H1 (cell line): ENCODE data around the gene DRAXIN. TPM values are rescaled to one million over a fixed set of nuclear protein-coding genes. Genes with fewer than 3 reads are reported as not detected.

ENCODE experiments used
- CTCF ChIA-PET: fragments of 300-600 bp; sonication (Branson Sonifier 250); formaldehyde crosslinking; loops from one replicate; lab custom pipeline; 2021; ENCODE audit not compliant: partially characterized antibody; lab: Charles Lee
- POLR2A ChIA-PET: fragments of 300-600 bp; sonication (Branson Sonifier 250); formaldehyde crosslinking; loops from one replicate; lab custom pipeline; 2021; ENCODE audit warnings: inconsistent platforms; ENCODE audit not compliant: partially characterized antibody; lab: Charles Lee
- DNase-seq, 2 experiments: peaks; one replicate each; pipeline versions ENCODE4 v3.0.0 to v3.0.0-alpha.2; 2010 to 2022; ENCODE audit warnings: low spot score in 2 of 2, low read depth in 1 of 2, mixed read lengths in 1 of 2
- FAIRE-seq: peaks from 2 replicates; lab custom pipeline; 2011; peaks lifted over from hg19 to GRCh38; lab: Jason Lieb, UNC
- H2AFZ ChIP-seq: 2 replicates; pipeline ENCODE4 v1.8.1; 2012; ENCODE audit warnings: low read length, inconsistent platforms
- H2AK5ac ChIP-seq: 2 replicates; pipeline ENCODE4 v1.6.1; 2013; ENCODE audit warnings: low read depth, low read length
- H2BK120ac ChIP-seq: replicated peaks from 2 replicates; pipeline ENCODE3; 2013; ENCODE audit warnings: low read depth, low read length, inconsistent platforms
- H2BK12ac ChIP-seq: 2 replicates; pipeline ENCODE4 v1.6.1; 2013; ENCODE audit warnings: low read depth, low read length
- H2BK15ac ChIP-seq: 2 replicates; pipeline ENCODE4 v1.6.1; 2013; ENCODE audit warnings: low read length
- H2BK20ac ChIP-seq: 2 replicates; pipeline ENCODE4 v1.6.1; 2013; ENCODE audit warnings: low read length
- H2BK5ac ChIP-seq: 2 replicates; pipeline ENCODE4 v1.6.1; 2013; ENCODE audit warnings: low read depth, low read length
- H3K14ac ChIP-seq: 2 replicates; pipeline ENCODE4 v1.6.1; 2013; ENCODE audit warnings: inconsistent platforms; ENCODE audit not compliant: insufficient read length
- H3K18ac ChIP-seq: 2 replicates; pipeline ENCODE4 v1.6.1; 2013; ENCODE audit warnings: low read length; ENCODE audit errors: extremely low read depth
- H3K23ac ChIP-seq: 2 replicates; pipeline ENCODE4 v1.6.1; 2013; ENCODE audit warnings: inconsistent platforms; ENCODE audit not compliant: insufficient read length
- H3K23me2 ChIP-seq: 2 replicates; pipeline ENCODE4 v1.6.1; 2013; ENCODE audit warnings: low read depth, low read length
- H3K27ac ChIP-seq: 2 replicates; pipeline ENCODE4 v1.6.1; 2011; ENCODE audit warnings: low read depth, low read length, inconsistent platforms
- H3K27me3 ChIP-seq, 4 experiments: replicated peaks in 1 of 4; 1 replicate in 1 of 4; 2 replicates in 3 of 4; pipeline versions ENCODE4 v1.6.1 to v1.8.1; 2011 to 2013; ENCODE audit warnings: low read length in 3 of 4, mild to moderate bottlenecking in 3 of 4, inconsistent platforms in 2 of 4, mixed read lengths in 2 of 4, moderate library complexity in 1 of 4; ENCODE audit not compliant: control insufficient read depth in 3 of 4, insufficient read depth in 3 of 4; ENCODE audit errors: extremely low read depth in 1 of 4
- H3K36me3 ChIP-seq, 4 experiments: 2 replicates each; pipeline versions ENCODE4 v1.6.1 to v1.8.1; 2011 to 2013; ENCODE audit warnings: mild to moderate bottlenecking in 4 of 4, low read length in 3 of 4, moderate library complexity in 2 of 4, control low read depth in 1 of 4, inconsistent platforms in 1 of 4; ENCODE audit not compliant: insufficient read depth in 4 of 4, control insufficient read depth in 2 of 4
- H3K4ac ChIP-seq: replicated peaks from 2 replicates; pipeline ENCODE3; 2013; ENCODE audit warnings: low read length, low read depth, mixed read lengths, inconsistent platforms; ENCODE audit not compliant: insufficient read length
- H3K4me1 ChIP-seq, 4 experiments: replicated peaks in 1 of 4; 1 replicate in 1 of 4; 2 replicates in 3 of 4; pipeline versions ENCODE4 v1.6.1 to v1.8.1; 2011 to 2013; ENCODE audit warnings: low read length in 3 of 4, inconsistent platforms in 2 of 4, mixed read lengths in 1 of 4; ENCODE audit not compliant: insufficient read depth in 4 of 4, control insufficient read depth in 3 of 4
- H3K4me2 ChIP-seq, 2 experiments: 2 replicates each; pipeline versions ENCODE4 v1.6.1 to v1.8.1; 2011 to 2013; ENCODE audit warnings: low read depth in 2 of 2, low read length in 2 of 2, control low read depth in 1 of 2, inconsistent platforms in 1 of 2, mild to moderate bottlenecking in 1 of 2; ENCODE audit not compliant: insufficient read depth in 1 of 2
- H3K4me3 ChIP-seq, 4 experiments: fragments of 200-600, 300-600 bp in 1 of 4; sonication (generic), shearing (Covaris generic), sonication (Bioruptor Twin) in 1 of 4; 2 replicates each; pipeline versions ENCODE4 v1.5.1 to v1.8.1; 2011 to 2016; ENCODE audit warnings: low read length in 4 of 4, low read depth in 3 of 4, control low read depth in 2 of 4, inconsistent platforms in 2 of 4, mild to moderate bottlenecking in 2 of 4, mixed read lengths in 1 of 4, moderate library complexity in 1 of 4; ENCODE audit not compliant: insufficient read depth in 2 of 4; ENCODE audit errors: extremely low read depth in 1 of 4
- H3K56ac ChIP-seq: replicated peaks from 2 replicates; pipeline ENCODE3; 2013; ENCODE audit warnings: low read depth, mild to moderate bottlenecking, mixed read lengths, low read length, inconsistent platforms; ENCODE audit not compliant: insufficient read length
- H3K79me1 ChIP-seq: 2 replicates; pipeline ENCODE4 v1.6.1; 2013; ENCODE audit warnings: low read depth, low read length, control low read depth
- H3K79me2 ChIP-seq, 2 experiments: 2 replicates each; pipeline versions ENCODE4 v1.6.1 to v1.8.1; 2012 to 2013; ENCODE audit warnings: low read length in 2 of 2, mild to moderate bottlenecking in 2 of 2, inconsistent platforms in 1 of 2; ENCODE audit not compliant: insufficient read depth in 2 of 2, control insufficient read depth in 1 of 2
- H3K9ac ChIP-seq, 4 experiments: replicated peaks in 1 of 4; 1 replicate in 1 of 4; 2 replicates in 3 of 4; pipeline versions ENCODE4 v1.6.1 to v1.8.1; 2011 to 2013; ENCODE audit warnings: low read depth in 3 of 4, low read length in 3 of 4, control low read depth in 2 of 4, mild to moderate bottlenecking in 2 of 4, moderate library complexity in 2 of 4, inconsistent platforms in 1 of 4; ENCODE audit errors: extremely low read depth in 1 of 4
- H3K9me3 ChIP-seq, 2 experiments: 2 replicates each; pipeline versions ENCODE4 v1.6.1 to v1.8.1; 2012 to 2013; ENCODE audit warnings: mild to moderate bottlenecking in 2 of 2, moderate library complexity in 2 of 2, control low read depth in 1 of 2, inconsistent platforms in 1 of 2, low read depth in 1 of 2, low read length in 1 of 2, mixed read lengths in 1 of 2; ENCODE audit not compliant: insufficient read depth in 2 of 2
- H4K20me1 ChIP-seq, 2 experiments: replicated peaks in 1 of 2; 2 replicates each; pipeline versions ENCODE3 to v1.8.1; 2011 to 2013; ENCODE audit warnings: inconsistent platforms in 2 of 2, low read length in 2 of 2, mild to moderate bottlenecking in 1 of 2; ENCODE audit not compliant: insufficient read depth in 2 of 2, control insufficient read depth in 1 of 2
- H4K5ac ChIP-seq: 2 replicates; pipeline ENCODE4 v1.6.1; 2013; ENCODE audit warnings: low read length, low read depth, mixed read lengths, inconsistent platforms; ENCODE audit not compliant: insufficient read length
- H4K8ac ChIP-seq: 2 replicates; pipeline ENCODE4 v1.8.0; 2013; ENCODE audit warnings: mild to moderate bottlenecking, moderate library complexity, low read length, inconsistent platforms; ENCODE audit not compliant: insufficient read depth; ENCODE audit errors: extremely low read depth
- H4K91ac ChIP-seq: replicated peaks from 2 replicates; pipeline ENCODE3; 2013; ENCODE audit warnings: low read length, mixed read lengths, inconsistent platforms; ENCODE audit not compliant: insufficient read length
- TAF7 ChIP-seq: optimal IDR thresholded peaks from 2 replicates; pipeline ENCODE3; 2011; ENCODE audit warnings: low read depth, mild to moderate bottlenecking, inconsistent platforms, low read length, moderate library complexity, borderline replicate concordance
- WGBS, 2 experiments: shearing (Covaris generic) in 1 of 2; methylation state at CpG; one replicate each; pipeline versions ENCODE4 v1.1.6 to v1.1.7; 2013 to 2015; ENCODE audit warnings: low lambda C conversion rate in 2 of 2, mixed read lengths in 2 of 2, inconsistent platforms in 1 of 2, low coverage in 1 of 2, missing lambda C conversion rate in 1 of 2; ENCODE audit not compliant: insufficient replicate concordance in 2 of 2, insufficient coverage in 1 of 2, insufficient read length in 1 of 2; ENCODE audit errors: extremely low coverage in 1 of 2, missing lambda C conversion rate in 1 of 2; 5-methylcytosine and 5-hydroxymethylcytosine counted together
- polyA plus RNA-seq, 7 experiments: library from polyadenylated mRNA; depleted of rRNA in 3 of 7; stranded (reverse) in 5 of 7; unstranded in 2 of 7; fragments of >200 nt in 5 of 7; fragments of 200-250 nt in 2 of 7; gene quantifications; 1 replicate in 5 of 7; 2 replicates in 1 of 7; 4 replicates in 1 of 7; pipeline versions ENCODE4 v1.2.1 to v1.2.3, GENCODE V29; 2011 to 2013; ENCODE audit warnings: missing spikeins in 2 of 7, mixed read lengths in 2 of 7
- total RNA-seq: library from RNA; stranded (reverse); fragmentation: NEBNext Ultra II Directional; extraction: Animal tissue kit (Norgen Biotek cat#: 25700); gene quantifications from 2 replicates; pipeline ENCODE4 v1.2.1, GENCODE V29; 2021

DRAXIN gene
- total and polyA plus RNA-seq, 2 of the 8 experiments (the other 6 are each of a cell fraction or from before 2014, with no cell fraction given): 4.6 to 17.6 TPM

- H4K8ac ChIP-seq: no peak overlapping the region
- no peak overlapping the region for H4K5ac ChIP-seq
- H3K23ac ChIP-seq: no peak overlapping the region
- no peak overlapping the region for H3K4me3 ChIP-seq
- TF ChIP-seq TAF7: no peak
- ChIA-PET CTCF (interaction anchor here (0.5 to 3.4 kb wide), 9 partner anchors 10 to 170 kb away, joined by 3 to 14 read pairs (median 3); partner anchors contain the start of genes DISP3 and FBXO6), POLR2A (interaction anchor here (0.9 to 3.1 kb wide), 4 partner anchors 20 to 261 kb away, joined by 3 to 14 read pairs (median 4); no protein-coding TSS in a partner anchor)
- H3K18ac ChIP-seq: no peak overlapping the region
- H2BK15ac ChIP-seq: no peak overlapping the region
- H2BK20ac ChIP-seq: no peak overlapping the region
- peaks cover 3 to 15% of the 10 kb centered on the region in 2 experiments for H4K20me1 ChIP-seq
- no peak overlapping the region for H3K4ac ChIP-seq
- WGBS, 2 experiments: 71% methylated on average over 12 of the region's 30 CpGs; no CpG with 5 or more reads in 1 of the 2 experiments
- H3K79me1 ChIP-seq: peaks cover 3% of the 10 kb centered on the region
- H3K14ac ChIP-seq: no peak overlapping the region
- no peak overlapping the region for H2BK120ac ChIP-seq
- peaks cover 0 to 4% (median 2%) of the 10 kb centered on the region in 4 experiments; a peak in 2 of 7 replicates for H3K27me3 ChIP-seq
- peaks cover 0 to 7% of the 10 kb centered on the region in 2 experiments; a peak in 1 of 4 replicates for H3K79me2 ChIP-seq
- H2AK5ac ChIP-seq: no peak overlapping the region; the same call in 1 of the 2 replicates
- peak in 1 of 2 experiments; percentile 88 for DNase-seq
- no peak overlapping the region; the same call in 1 of the 2 replicates for H2BK5ac ChIP-seq
- FAIRE-seq: no peak
- H3K56ac ChIP-seq: no peak overlapping the region
- H3K23me2 ChIP-seq: peaks cover 2% of the 10 kb centered on the region; the same call in 1 of the 2 replicates
- H3K36me3 ChIP-seq: no peaks in the 10 kb centered on the region; a peak in 1 of 8 replicates
- peaks cover 6 to 32% (median 29%) of the 10 kb centered on the region in 4 experiments for H3K4me1 ChIP-seq
- H2AFZ ChIP-seq: no peak overlapping the region
- no peak overlapping the region for H3K9ac ChIP-seq
- H3K27ac ChIP-seq: no peak overlapping the region
- H2BK12ac ChIP-seq: no peak overlapping the region
- no peaks in the 10 kb centered on the region for H3K9me3 ChIP-seq
- peak overlapping the region; percentile 46 to 50; a peak in 3 of 4 replicates for H3K4me2 ChIP-seq
- H4K91ac ChIP-seq: no peak overlapping the region
These were observed 42.8 kb upstream of the DRAXIN start for GRCh38 chr1:11648732-11649158.
